ENCODE measurements around the gene MREG. TPM values are rescaled to one million over a fixed set of nuclear protein-coding genes. Genes with fewer than 3 reads are reported as not detected.

MREG gene
- total and polyA plus RNA-seq, 10 of the 15 experiments (the other 5 are each of a cell fraction or from before 2014, with no cell fraction given) = 6.9 to 45.0 (median 28.5) TPM

DNA sequence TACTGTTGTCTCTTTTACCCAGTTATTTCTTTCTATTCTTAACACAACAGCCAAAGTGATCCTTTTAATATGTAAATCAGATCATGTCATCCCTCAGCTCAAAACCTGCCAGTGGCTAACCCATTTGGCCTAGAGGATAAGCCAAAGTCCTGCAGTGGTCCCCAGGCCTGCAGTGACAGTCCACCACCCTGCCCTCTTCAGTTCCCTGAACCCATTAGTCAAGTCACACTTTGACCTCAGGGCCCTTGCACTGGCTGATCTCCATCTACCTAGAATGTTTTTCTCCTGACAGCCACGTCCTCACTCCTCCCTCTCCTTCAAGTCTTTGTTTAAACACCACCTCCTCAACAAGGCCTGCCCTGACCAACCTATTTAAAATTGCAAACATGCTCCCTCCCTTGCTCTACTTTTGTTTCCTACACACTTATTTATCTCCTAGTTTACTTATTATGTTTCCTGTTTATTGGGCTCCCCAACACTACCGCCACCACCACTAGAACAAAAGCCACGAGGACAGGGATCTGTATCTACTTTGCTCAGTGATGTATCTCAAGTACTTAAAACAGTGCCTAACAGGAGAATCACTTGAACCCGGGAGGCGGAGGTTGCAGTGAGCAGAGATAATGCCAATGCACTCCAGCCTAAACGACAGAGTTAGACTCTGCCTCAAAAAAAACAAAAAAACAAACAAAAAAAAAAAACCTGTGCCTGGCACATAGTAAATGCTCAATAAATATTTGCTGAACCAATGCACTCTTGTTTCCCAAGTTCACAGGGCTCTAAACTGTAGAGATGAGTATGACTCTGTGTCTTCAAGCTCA, 9.3 kb downstream of the MREG start:
- TSS peak; percentile 59 for BruUV-seq (replicated peaks)
- POLR2A ChIA-PET = interaction anchor here (0.5 to 5.3 kb wide), 8 partner anchors 8 to 122 kb away, joined by 3 to 61 read pairs (median 7); no protein-coding TSS in a partner anchor
- H3K27me3 ChIP-seq (replicated peaks in 1 of 2; ENCODE audit: control insufficient read depth in 2 of 2, insufficient read depth in 2 of 2, low read length in 1 of 2) = no peaks in the 10 kb centered on the region
- CTCF ChIA-PET = interaction anchor here (0.6 to 10.4 kb wide), 9 partner anchors 10 to 105 kb away, joined by 3 to 138 read pairs (median 5); partner anchors contain the start of gene XRCC5
- ATAC-seq (no peak), DNase-seq (ENCODE audit: low read depth, low spot score) (no peak), FAIRE-seq (no peak)
- peaks cover 51% of the 10 kb centered on the region for H3K4me1 ChIP-seq (ENCODE audit: control insufficient read depth, insufficient read depth, low read length)
- no peak overlapping the region for H2AFZ ChIP-seq (ENCODE audit: control insufficient read depth, low read depth, low read length)
- SMC1A ChIA-PET (ENCODE audit: uncharacterized antibody, unreplicated experiment) = interaction anchor here (0.6 to 7.2 kb wide), 9 partner anchors 8 to 338 kb away, joined by 3 to 80 read pairs (median 7); no protein-coding TSS in a partner anchor
- intact Hi-C loops (cut with micrococcal nuclease; ENCODE audit: unreplicated experiment) (loop anchor here (2.0 kb wide), 2 partner anchors 21 to 53 kb away; no protein-coding TSS in a partner anchor), in situ Hi-C loops (cut with MboI) (no loop called here)
- H3K9ac ChIP-seq (ENCODE audit: control insufficient read depth, insufficient read depth, low read length) = peak overlapping the region; percentile 39
- 57% methylated on average over 6 of the region's 6 CpGs for WGBS (ENCODE audit: insufficient coverage, insufficient replicate concordance, low lambda C conversion rate, missing lambda C conversion rate)
- H3K4me2 ChIP-seq (ENCODE audit: control insufficient read depth, insufficient read depth) = peak overlapping the region; percentile 82
- H3K79me2 ChIP-seq (ENCODE audit: control insufficient read depth, insufficient read depth, low read length) = peaks cover 87% of the 10 kb centered on the region
- H3K4me3 ChIP-seq = peak overlapping the region; percentile 22; the same call in 1 of the 2 replicates
- H3K36me3 ChIP-seq (ENCODE audit: control insufficient read depth in 2 of 2, insufficient read depth in 2 of 2, low read length in 1 of 2) = peaks cover 0 to 5% of the 10 kb centered on the region in 2 experiments; a peak in 2 of 4 replicates
- H3K9me3 ChIP-seq (replicated peaks; ENCODE audit: control insufficient read depth, insufficient read depth, low read length) = no peaks in the 10 kb centered on the region
- H4K20me1 ChIP-seq (ENCODE audit: control insufficient read depth, insufficient read depth) = no peaks in the 10 kb centered on the region
- H3K27ac ChIP-seq (ENCODE audit: control insufficient read depth, insufficient read depth) = peak overlapping the region; percentile 90
- RAD21 ChIA-PET (ENCODE audit: unreplicated experiment) = interaction anchor here (0.6 to 10.3 kb wide), 11 partner anchors 7 to 86 kb away, joined by 3 to 104 read pairs (median 8); partner anchors contain the start of gene MREG
- 0 out of 2 replicates have a peak, but pooled peaks have one; percentile 9 for TF ChIP-seq NR2C1 (IDR thresholded peaks at IDR 0.05)
- 0 out of 2 replicates have a peak, but pooled peaks have one; percentile 31 for TF ChIP-seq SMARCA5 (IDR thresholded peaks at IDR 0.05)
- no peak for TF ChIP-seq SMAD5 (IDR thresholded peaks at IDR 0.05; ENCODE audit: low read depth)
- no peak for TF ChIP-seq DPF2 (IDR thresholded peaks at IDR 0.05)
- no peak for TF ChIP-seq ZNF622 (IDR thresholded peaks at IDR 0.05)
- no peak for TF ChIP-seq EGR1 (IDR thresholded peaks at IDR 0.05; ENCODE audit: borderline replicate concordance in 1 of 2, low read depth in 2 of 2, low read length in 2 of 2)
- TF ChIP-seq ZNF687 (IDR thresholded peaks at IDR 0.05) = 0 out of 2 replicates have a peak, but pooled peaks have one; percentile 13
- TF ChIP-seq, protein P1, sequence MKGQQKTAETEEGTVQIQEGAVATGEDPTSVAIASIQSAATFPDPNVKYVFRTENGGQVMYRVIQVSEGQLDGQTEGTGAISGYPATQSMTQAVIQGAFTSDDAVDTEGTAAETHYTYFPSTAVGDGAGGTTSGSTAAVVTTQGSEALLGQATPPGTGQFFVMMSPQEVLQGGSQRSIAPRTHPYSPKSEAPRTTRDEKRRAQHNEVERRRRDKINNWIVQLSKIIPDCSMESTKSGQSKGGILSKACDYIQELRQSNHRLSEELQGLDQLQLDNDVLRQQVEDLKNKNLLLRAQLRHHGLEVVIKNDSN (IDR thresholded peaks at IDR 0.05; ENCODE audit: borderline replicate concordance, extremely low read length, insufficient read depth, low read depth, low read length) = no peak
- TF ChIP-seq, protein P2, sequence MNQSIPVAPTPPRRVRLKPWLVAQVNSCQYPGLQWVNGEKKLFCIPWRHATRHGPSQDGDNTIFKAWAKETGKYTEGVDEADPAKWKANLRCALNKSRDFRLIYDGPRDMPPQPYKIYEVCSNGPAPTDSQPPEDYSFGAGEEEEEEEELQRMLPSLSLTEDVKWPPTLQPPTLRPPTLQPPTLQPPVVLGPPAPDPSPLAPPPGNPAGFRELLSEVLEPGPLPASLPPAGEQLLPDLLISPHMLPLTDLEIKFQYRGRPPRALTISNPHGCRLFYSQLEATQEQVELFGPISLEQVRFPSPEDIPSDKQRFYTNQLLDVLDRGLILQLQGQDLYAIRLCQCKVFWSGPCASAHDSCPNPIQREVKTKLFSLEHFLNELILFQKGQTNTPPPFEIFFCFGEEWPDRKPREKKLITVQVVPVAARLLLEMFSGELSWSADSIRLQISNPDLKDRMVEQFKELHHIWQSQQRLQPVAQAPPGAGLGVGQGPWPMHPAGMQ (IDR thresholded peaks at IDR 0.05; ENCODE audit: borderline replicate concordance) = no peak
- no peak for TF ChIP-seq BCL11A (IDR thresholded peaks at IDR 0.05; ENCODE audit: low read depth, low read length)
- TF ChIP-seq RAD21 (IDR thresholded peaks at IDR 0.05; ENCODE audit: insufficient read depth, low read depth, low read length) = 0 out of 2 replicates have a peak, but pooled peaks have one; percentile 0
- TF ChIP-seq MYC (IDR thresholded peaks at IDR 0.05; ENCODE audit: insufficient read depth, insufficient read length, insufficient replicate concordance, low read length, severe bottlenecking) = no peak
- 0 out of 2 replicates have a peak, but pooled peaks have one; percentile 12 for TF ChIP-seq NBN (IDR thresholded peaks at IDR 0.05)
